ENCODE measurements around the gene MAPT.

- TF ChIP-seq CTCF (IDR thresholded peaks at IDR 0.05) = no peak
- no peak for TF ChIP-seq POLR2A (IDR thresholded peaks at IDR 0.05)
Observed at GRCh38 chr17:45848405-45848804, 45.9 kb upstream of the MAPT start.
